ENCODE measurements around the gene OR52E5.

- TF ChIP-seq, protein P1, sequence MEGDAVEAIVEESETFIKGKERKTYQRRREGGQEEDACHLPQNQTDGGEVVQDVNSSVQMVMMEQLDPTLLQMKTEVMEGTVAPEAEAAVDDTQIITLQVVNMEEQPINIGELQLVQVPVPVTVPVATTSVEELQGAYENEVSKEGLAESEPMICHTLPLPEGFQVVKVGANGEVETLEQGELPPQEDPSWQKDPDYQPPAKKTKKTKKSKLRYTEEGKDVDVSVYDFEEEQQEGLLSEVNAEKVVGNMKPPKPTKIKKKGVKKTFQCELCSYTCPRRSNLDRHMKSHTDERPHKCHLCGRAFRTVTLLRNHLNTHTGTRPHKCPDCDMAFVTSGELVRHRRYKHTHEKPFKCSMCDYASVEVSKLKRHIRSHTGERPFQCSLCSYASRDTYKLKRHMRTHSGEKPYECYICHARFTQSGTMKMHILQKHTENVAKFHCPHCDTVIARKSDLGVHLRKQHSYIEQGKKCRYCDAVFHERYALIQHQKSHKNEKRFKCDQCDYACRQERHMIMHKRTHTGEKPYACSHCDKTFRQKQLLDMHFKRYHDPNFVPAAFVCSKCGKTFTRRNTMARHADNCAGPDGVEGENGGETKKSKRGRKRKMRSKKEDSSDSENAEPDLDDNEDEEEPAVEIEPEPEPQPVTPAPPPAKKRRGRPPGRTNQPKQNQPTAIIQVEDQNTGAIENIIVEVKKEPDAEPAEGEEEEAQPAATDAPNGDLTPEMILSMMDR (IDR thresholded peaks at IDR 0.05 in 2 of 3, conservative IDR thresholded peaks at IDR 0.05 in 1 of 3; ENCODE audit: borderline replicate concordance in 1 of 3, insufficient read depth in 1 of 3, low read depth in 2 of 3, low read length in 2 of 3): no peak
- no peak for TF ChIP-seq CEBPB (IDR thresholded peaks at IDR 0.05; ENCODE audit: low read depth)
- no peak for TF ChIP-seq EZH2phosphoT487 (IDR thresholded peaks at IDR 0.05; ENCODE audit: borderline replicate concordance)
- TF ChIP-seq EZH2 (IDR thresholded peaks at IDR 0.05): no peak
- TF ChIP-seq POLR2A (IDR thresholded peaks at IDR 0.05; ENCODE audit: borderline replicate concordance, extremely low read depth, insufficient read depth, insufficient read length): no peak
- no peak for TF ChIP-seq POLR2AphosphoS5 (IDR thresholded peaks at IDR 0.05; ENCODE audit: low read depth, low read length)
- TF ChIP-seq ZNF274 (IDR thresholded peaks at IDR 0.05; ENCODE audit: low read depth, low read length): no peak
- TF ChIP-seq ELF1 (IDR thresholded peaks at IDR 0.05; ENCODE audit: borderline replicate concordance, low read depth): no peak
- TF ChIP-seq JUND (IDR thresholded peaks at IDR 0.05): no peak
- no peak for TF ChIP-seq ZBTB33 (IDR thresholded peaks at IDR 0.05; ENCODE audit: extremely low read depth, insufficient replicate concordance, low read length)
- no peak for TF ChIP-seq ATF3 (IDR thresholded peaks at IDR 0.05)
- no peak for TF ChIP-seq TCF7L2 (IDR thresholded peaks at IDR 0.05; ENCODE audit: borderline replicate concordance, extremely low read depth, insufficient read depth, insufficient read length)
- no peak for TF ChIP-seq SP1 (IDR thresholded peaks at IDR 0.05; ENCODE audit: low read depth)
Measured at GRCh38 chr11:5928271-5928670, 35.3 kb downstream of the OR52E5 start.

Measured in HCT116 (cell line).